Sigmoid colon (tissue), 4 donors: ENCODE data around the gene TPM1.
A peak's percentile ranks its signal among the peaks of the same experiment; 100 is the strongest.

ENCODE experiments used
- EP300 ChIP-seq, 4 donors: sonication (generic); formaldehyde crosslinking; IDR thresholded peaks; one replicate each; pipeline ENCODE4 v1.6.1; 2017; ENCODE audit warnings: antibody characterized with exemption in 4 of 4
- POLR2AphosphoS5 ChIP-seq, 4 donors: sonication (generic); formaldehyde crosslinking; IDR thresholded peaks; one replicate each; pipeline ENCODE4 v1.6.1; 2017; ENCODE audit warnings: antibody characterized with exemption in 4 of 4
- TF ChIP-seq, protein P1 (sequence below), 4 experiments: fragments of 450-650 bp in 3 of 4; fragments of 200-600 bp in 1 of 4; IDR thresholded peaks; one replicate each; pipeline ENCODE4 v1.5.1; 2016 to 2019; ENCODE audit warnings: antibody characterized with exemption in 4 of 4, mild to moderate bottlenecking in 3 of 4, moderate library complexity in 2 of 4

GRCh38 chr15:63107895-63108546 is 65.5 kb downstream of the TPM1 start:
- TF ChIP-seq EP300 (IDR thresholded peaks at IDR 0.05) (no peak), POLR2AphosphoS5 (IDR thresholded peaks at IDR 0.05) (peak in 1 of 4 donors; percentile 30)
- TF ChIP-seq, protein P1, sequence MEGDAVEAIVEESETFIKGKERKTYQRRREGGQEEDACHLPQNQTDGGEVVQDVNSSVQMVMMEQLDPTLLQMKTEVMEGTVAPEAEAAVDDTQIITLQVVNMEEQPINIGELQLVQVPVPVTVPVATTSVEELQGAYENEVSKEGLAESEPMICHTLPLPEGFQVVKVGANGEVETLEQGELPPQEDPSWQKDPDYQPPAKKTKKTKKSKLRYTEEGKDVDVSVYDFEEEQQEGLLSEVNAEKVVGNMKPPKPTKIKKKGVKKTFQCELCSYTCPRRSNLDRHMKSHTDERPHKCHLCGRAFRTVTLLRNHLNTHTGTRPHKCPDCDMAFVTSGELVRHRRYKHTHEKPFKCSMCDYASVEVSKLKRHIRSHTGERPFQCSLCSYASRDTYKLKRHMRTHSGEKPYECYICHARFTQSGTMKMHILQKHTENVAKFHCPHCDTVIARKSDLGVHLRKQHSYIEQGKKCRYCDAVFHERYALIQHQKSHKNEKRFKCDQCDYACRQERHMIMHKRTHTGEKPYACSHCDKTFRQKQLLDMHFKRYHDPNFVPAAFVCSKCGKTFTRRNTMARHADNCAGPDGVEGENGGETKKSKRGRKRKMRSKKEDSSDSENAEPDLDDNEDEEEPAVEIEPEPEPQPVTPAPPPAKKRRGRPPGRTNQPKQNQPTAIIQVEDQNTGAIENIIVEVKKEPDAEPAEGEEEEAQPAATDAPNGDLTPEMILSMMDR (IDR thresholded peaks at IDR 0.05), result no peak
